SK-N-SH treated with all-trans-retinoic acid at 6 μM for 48 hours (cell line): ENCODE measurements around the gene C15orf61.

Experiments
- ATAC-seq: fragments of 200-7000 bp; cut with Tn5 transposase; 3 replicates; pipeline ENCODE4 v1.9.1; 2020; ENCODE audit warnings: mild to moderate bottlenecking, moderate library complexity
- ARNTL ChIP-seq: fragments of 450-650 bp; formaldehyde crosslinking; IDR thresholded peaks from 2 replicates; pipeline ENCODE4 v1.5.0; 2020; ENCODE audit warnings: low read depth, mild to moderate bottlenecking, moderate library complexity, borderline replicate concordance
- CREB5 ChIP-seq: fragments of 250-450 bp; sonication (Bioruptor Pico); IDR thresholded peaks from 2 replicates; pipeline ENCODE4 v1.5.1; 2020; ENCODE audit warnings: low read depth, mild to moderate bottlenecking, moderate library complexity
- CSDC2 ChIP-seq: fragments of 250-450 bp; sonication (Bioruptor Pico); IDR thresholded peaks from 2 replicates; pipeline ENCODE4 v1.5.0; 2020; ENCODE audit warnings: mild to moderate bottlenecking, moderate library complexity
- CSRNP3 ChIP-seq: fragments of 250-450 bp; sonication (Bioruptor Pico); IDR thresholded peaks from 2 replicates; pipeline ENCODE4 v1.5.1; 2021; ENCODE audit warnings: mild to moderate bottlenecking, moderate library complexity
- ESRRG ChIP-seq: fragments of 250-450 bp; sonication (Bioruptor Pico); IDR thresholded peaks from 2 replicates; pipeline ENCODE4 v1.6.1; 2021; ENCODE audit warnings: mild to moderate bottlenecking
- GLIS3 ChIP-seq: fragments of 250-450 bp; sonication (Bioruptor Pico); IDR thresholded peaks from 2 replicates; pipeline ENCODE4 v1.5.0; 2020; ENCODE audit warnings: mild to moderate bottlenecking, moderate library complexity
- ISL1 ChIP-seq: fragments of 250-450 bp; sonication (Bioruptor Pico); IDR thresholded peaks from 2 replicates; pipeline ENCODE4 v2.1.2; 2022; ENCODE audit warnings: mild to moderate bottlenecking, moderate library complexity
- OSR1 ChIP-seq: fragments of 250-450 bp; sonication (Bioruptor Pico); IDR thresholded peaks from 2 replicates; pipeline ENCODE4 v1.8.0; 2022; ENCODE audit warnings: moderate library complexity, mild to moderate bottlenecking, inconsistent platforms
- PATZ1 ChIP-seq: fragments of 250-450 bp; sonication (Bioruptor Pico); IDR thresholded peaks from 2 replicates; pipeline ENCODE4 v1.8.0; 2020; ENCODE audit warnings: mild to moderate bottlenecking, moderate library complexity, borderline replicate concordance
- POU6F1 ChIP-seq: fragments of 250-450 bp; sonication (Bioruptor Pico); IDR thresholded peaks from 2 replicates; pipeline ENCODE4 v1.8.0; 2021; ENCODE audit warnings: low read depth, mild to moderate bottlenecking, moderate library complexity, borderline replicate concordance
- PPARA ChIP-seq: fragments of 250-450 bp; sonication (Bioruptor Pico); IDR thresholded peaks from 2 replicates; pipeline ENCODE4 v1.5.0; 2020; ENCODE audit warnings: mild to moderate bottlenecking, borderline replicate concordance
- RARB ChIP-seq: fragments of 250-450 bp; sonication (Bioruptor Pico); IDR thresholded peaks from 2 replicates; pipeline ENCODE4 v1.8.0; 2021; ENCODE audit warnings: mild to moderate bottlenecking, moderate library complexity
- SNAI2 ChIP-seq: fragments of 250-450 bp; sonication (Bioruptor Pico); IDR thresholded peaks from 2 replicates; pipeline ENCODE4 v1.5.0; 2020; ENCODE audit warnings: mild to moderate bottlenecking, moderate library complexity
- TCF4 ChIP-seq: fragments of 250-450 bp; sonication (Bioruptor Pico); IDR thresholded peaks from 2 replicates; pipeline ENCODE4 v1.8.0; 2021; ENCODE audit warnings: mild to moderate bottlenecking, moderate library complexity, borderline replicate concordance
- TOX ChIP-seq: fragments of 250-450 bp; sonication (Bioruptor Pico); IDR thresholded peaks from 2 replicates; pipeline ENCODE4 v1.8.0; 2021; ENCODE audit warnings: mild to moderate bottlenecking, moderate library complexity, borderline replicate concordance
- TSHZ2 ChIP-seq: fragments of 250-450 bp; sonication (Bioruptor Pico); IDR thresholded peaks from 2 replicates; pipeline ENCODE4 v1.5.0; 2020; ENCODE audit warnings: mild to moderate bottlenecking, moderate library complexity
- ZC3H10 ChIP-seq: fragments of 250-450 bp; sonication (Bioruptor Pico); IDR thresholded peaks from 2 replicates; pipeline ENCODE4 v1.5.1; 2021; ENCODE audit warnings: mild to moderate bottlenecking, moderate library complexity
- ZFP3 ChIP-seq: fragments of 250-450 bp; sonication (Bioruptor Pico); IDR thresholded peaks from 2 replicates; pipeline ENCODE4 v1.5.0; 2020; ENCODE audit warnings: mild to moderate bottlenecking, moderate library complexity
- ZFP30 ChIP-seq: fragments of 450-650 bp; formaldehyde crosslinking; IDR thresholded peaks from 2 replicates; pipeline ENCODE4 v1.5.0; 2022; ENCODE audit warnings: mild to moderate bottlenecking, moderate library complexity
- ZNF565 ChIP-seq: fragments of 450-650 bp; formaldehyde crosslinking; conservative IDR thresholded peaks from 2 replicates; pipeline ENCODE4 v1.5.0; 2020; ENCODE audit warnings: low read depth, mild to moderate bottlenecking, moderate library complexity
- ZNF70 ChIP-seq: fragments of 450-650 bp; formaldehyde crosslinking; IDR thresholded peaks from 2 replicates; pipeline ENCODE4 v1.5.0; 2020; ENCODE audit warnings: mild to moderate bottlenecking, moderate library complexity
- ZNF8 ChIP-seq: fragments of 450-650 bp; formaldehyde crosslinking; IDR thresholded peaks from 2 replicates; pipeline ENCODE4 v1.5.0; 2020; ENCODE audit warnings: mild to moderate bottlenecking, moderate library complexity

The C15orf61 gene

GRCh38 chr15:67556976-67557570 is 36.1 kb downstream of the C15orf61 start:
- no peak for ATAC-seq
- TF ChIP-seq TCF4, result no peak
- no peak for TF ChIP-seq ZNF8 (CRISPR knock-in tag)
- TF ChIP-seq ESRRG (CRISPR knock-in tag), result no peak

- TF ChIP-seq GLIS3 (CRISPR knock-in tag) (no peak), ZNF70 (CRISPR knock-in tag) (no peak), RARB (CRISPR knock-in tag) (no peak), PATZ1 (CRISPR knock-in tag) (no peak), ZFP30 (CRISPR knock-in tag) (no peak), ARNTL (CRISPR knock-in tag) (no peak), POU6F1 (no peak), ZNF565 (CRISPR knock-in tag) (no peak), OSR1 (CRISPR knock-in tag) (no peak), CSRNP3 (CRISPR knock-in tag) (no peak)
- ATAC-seq, result no peak
Measured at GRCh38 chr15:67558502-67558901, 37.6 kb downstream of the C15orf61 start.

GRCh38 chr15:67559158-67559557 is 38.2 kb downstream of the C15orf61 start:
- TF ChIP-seq ZFP3, result no peak
- TF ChIP-seq ZNF8 (CRISPR knock-in tag), result no peak
- no peak for TF ChIP-seq ZNF565 (CRISPR knock-in tag)
- no peak for TF ChIP-seq ZC3H10 (CRISPR knock-in tag)
- no peak for TF ChIP-seq ZFP30 (CRISPR knock-in tag)
- no peak for TF ChIP-seq ISL1 (CRISPR knock-in tag)
- no peak for TF ChIP-seq CREB5 (CRISPR knock-in tag)
- TF ChIP-seq PATZ1 (CRISPR knock-in tag), result no peak
- no peak for TF ChIP-seq ZNF70 (CRISPR knock-in tag)
- no peak for TF ChIP-seq GLIS3 (CRISPR knock-in tag)
- TF ChIP-seq TSHZ2, result no peak
- TF ChIP-seq TCF4, result no peak
- no peak for TF ChIP-seq ESRRG (CRISPR knock-in tag)
- TF ChIP-seq CSRNP3 (CRISPR knock-in tag), result no peak
- no peak for TF ChIP-seq PPARA (CRISPR knock-in tag)
- no peak for TF ChIP-seq TOX
- no peak for TF ChIP-seq SNAI2 (CRISPR knock-in tag)
- TF ChIP-seq POU6F1, result no peak
- no peak for TF ChIP-seq CSDC2 (CRISPR knock-in tag)
- no peak for TF ChIP-seq ARNTL (CRISPR knock-in tag)

More at GRCh38 chr15:67559158-67559557, 38.2 kb downstream of the C15orf61 start:
- ATAC-seq, result no peak
